Neural progenitor cell (in vitro differentiated cells): ENCODE data around the gene DOCK10.

Experiments
- CTCF ChIP-seq: fragments of 200-600 bp; sonication (generic); IDR thresholded peaks from 2 replicates; pipeline ENCODE4 v1.5.1; 2017; ENCODE audit warnings: antibody characterized with exemption, mild to moderate bottlenecking
- EZH2 ChIP-seq: fragments of 200-600 bp; sonication (generic); IDR thresholded peaks from 2 replicates; pipeline ENCODE4 v1.6.1; 2017; ENCODE audit warnings: antibody characterized with exemption, mild to moderate bottlenecking, moderate library complexity

- TF ChIP-seq CTCF (no peak), EZH2 (no peak)
These were observed 10.0 kb downstream of the DOCK10 start for GRCh38 chr2:225032246-225032645.
